ENCODE results near the gene SCAF11.

The SCAF11 gene

GRCh38 chr12:45977620-45978019 lies 12.8 kb downstream of the SCAF11 start:
- H3K79me2 ChIP-seq (ENCODE audit: insufficient read depth, low read length), result peaks cover 98% of the 10 kb centered on the region
- H3K36me3 ChIP-seq (ENCODE audit: low read length), result no peaks in the 10 kb centered on the region
- no peaks in the 10 kb centered on the region for H3K9me2 ChIP-seq (replicated peaks; ENCODE audit: insufficient read depth, low read length)
- H4K20me1 ChIP-seq (ENCODE audit: low read depth, low read length), result peaks cover 62% of the 10 kb centered on the region
- no peaks in the 10 kb centered on the region for H3K27me3 ChIP-seq (ENCODE audit: low read length)
- no peak overlapping the region for H3K27ac ChIP-seq (ENCODE audit: low read depth, low read length)
- H2AFZ ChIP-seq (ENCODE audit: low read depth, low read length, severe bottlenecking), result no peak overlapping the region
- H3K4me2 ChIP-seq (ENCODE audit: low read depth, low read length, poor library complexity, severe bottlenecking), result no peak overlapping the region
- no peaks in the 10 kb centered on the region for H3K9me3 ChIP-seq (ENCODE audit: insufficient read depth, low read length)
- H3F3A ChIP-seq (ENCODE audit: insufficient read depth), result peaks cover 3% of the 10 kb centered on the region; the same call in 1 of the 2 replicates
- no peak overlapping the region for H3K9ac ChIP-seq (ENCODE audit: low read length)
- no peak for TF ChIP-seq CTCF (IDR thresholded peaks at IDR 0.05; ENCODE audit: insufficient read depth, low read length, poor library complexity, severe bottlenecking)
- TF ChIP-seq EZH2phosphoT487 (conservative IDR thresholded peaks at IDR 0.05; ENCODE audit: low read length), result no peak
- H3K4me3 ChIP-seq (ENCODE audit: insufficient read depth, low read length, poor library complexity, severe bottlenecking), result no peak overlapping the region

GRCh38 chr12:45975506-45975905 lies 14.9 kb downstream of the SCAF11 start:
- H3K27me3 ChIP-seq (ENCODE audit: low read length), result no peaks in the 10 kb centered on the region
- TF ChIP-seq EZH2phosphoT487 (conservative IDR thresholded peaks at IDR 0.05; ENCODE audit: low read length) (no peak), CTCF (IDR thresholded peaks at IDR 0.05; ENCODE audit: insufficient read depth, low read length, poor library complexity, severe bottlenecking) (no peak)
- peaks cover 12% of the 10 kb centered on the region; the same call in 1 of the 2 replicates for H3K36me3 ChIP-seq (ENCODE audit: low read length)
- no peak overlapping the region for H3K9ac ChIP-seq (ENCODE audit: low read length)
- H3K27ac ChIP-seq (ENCODE audit: low read depth, low read length), result no peak overlapping the region
- H3K9me3 ChIP-seq (ENCODE audit: insufficient read depth, low read length), result no peaks in the 10 kb centered on the region
- H3F3A ChIP-seq (ENCODE audit: insufficient read depth), result peaks cover 3% of the 10 kb centered on the region; the same call in 1 of the 2 replicates
- no peaks in the 10 kb centered on the region for H3K9me2 ChIP-seq (replicated peaks; ENCODE audit: insufficient read depth, low read length)
- peaks cover 57% of the 10 kb centered on the region for H4K20me1 ChIP-seq (ENCODE audit: low read depth, low read length)
- no peak overlapping the region for H3K4me3 ChIP-seq (ENCODE audit: insufficient read depth, low read length, poor library complexity, severe bottlenecking)
- H3K4me2 ChIP-seq (ENCODE audit: low read depth, low read length, poor library complexity, severe bottlenecking), result no peak overlapping the region
- H2AFZ ChIP-seq (ENCODE audit: low read depth, low read length, severe bottlenecking), result no peak overlapping the region
- peaks cover 98% of the 10 kb centered on the region for H3K79me2 ChIP-seq (ENCODE audit: insufficient read depth, low read length)

GRCh38 chr12:45974883-45975282 lies 15.5 kb downstream of the SCAF11 start:
- H3K79me2 ChIP-seq (ENCODE audit: insufficient read depth, low read length), result peaks cover 98% of the 10 kb centered on the region
- no peaks in the 10 kb centered on the region for H3K27me3 ChIP-seq (ENCODE audit: low read length)
- H4K20me1 ChIP-seq (ENCODE audit: low read depth, low read length), result peaks cover 51% of the 10 kb centered on the region; the same call in 1 of the 2 replicates
- no peak overlapping the region for H3K4me2 ChIP-seq (ENCODE audit: low read depth, low read length, poor library complexity, severe bottlenecking)
- H3K4me3 ChIP-seq (ENCODE audit: insufficient read depth, low read length, poor library complexity, severe bottlenecking), result no peak overlapping the region
- H3K9ac ChIP-seq (ENCODE audit: low read length), result no peak overlapping the region
- H3F3A ChIP-seq (ENCODE audit: insufficient read depth), result peaks cover 3% of the 10 kb centered on the region; the same call in 1 of the 2 replicates
- H3K36me3 ChIP-seq (ENCODE audit: low read length), result peaks cover 12% of the 10 kb centered on the region; the same call in 1 of the 2 replicates
- no peaks in the 10 kb centered on the region for H3K9me3 ChIP-seq (ENCODE audit: insufficient read depth, low read length)
- no peak overlapping the region for H3K27ac ChIP-seq (ENCODE audit: low read depth, low read length)
- no peak overlapping the region for H2AFZ ChIP-seq (ENCODE audit: low read depth, low read length, severe bottlenecking)
- no peaks in the 10 kb centered on the region for H3K9me2 ChIP-seq (replicated peaks; ENCODE audit: insufficient read depth, low read length)
- TF ChIP-seq EZH2phosphoT487 (conservative IDR thresholded peaks at IDR 0.05; ENCODE audit: low read length) (no peak), CTCF (IDR thresholded peaks at IDR 0.05; ENCODE audit: insufficient read depth, low read length, poor library complexity, severe bottlenecking) (no peak)

Data from SU-DHL-6 (cell line).